ENCODE data around the gene ACSM5.
"Not testable (repeated sequence)": the region's sequence is repeated elsewhere in the genome, so short reads cannot be mapped to it uniquely, and the experiment has no call there.

Gene ACSM5

DNA sequence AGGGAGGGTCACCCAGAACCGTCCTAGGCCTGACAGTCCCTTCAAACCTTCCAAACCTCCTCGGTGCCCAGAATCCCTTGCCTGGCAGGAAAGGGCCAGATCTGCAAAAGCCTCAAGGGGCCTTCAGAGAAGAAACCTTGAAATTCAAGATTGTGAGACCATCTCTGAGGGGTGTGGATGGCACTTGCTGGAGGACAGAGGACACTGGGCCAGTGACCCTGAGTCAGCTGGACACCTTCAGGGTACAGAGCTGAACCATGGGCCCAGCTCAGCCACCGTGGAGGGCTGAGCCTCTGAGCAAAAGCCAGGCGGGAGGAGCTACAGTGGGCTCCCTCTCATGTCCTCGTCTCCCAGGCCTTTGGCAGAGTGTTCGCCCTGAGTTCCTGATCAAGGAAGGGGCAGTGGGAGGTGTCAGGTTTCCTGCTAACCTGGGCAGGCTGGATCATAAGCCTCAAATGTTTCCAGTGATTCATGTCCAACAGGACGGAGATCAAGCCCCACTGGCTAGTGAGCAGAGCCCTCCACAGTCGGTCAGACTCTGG, 7.8 kb upstream of the ACSM5 start:
- no peaks in the 10 kb centered on the region for H3K27me3 ChIP-seq (ENCODE audit: control insufficient read depth in 1 of 2, insufficient read depth in 2 of 2, low read length in 2 of 2)
- no peaks in the 10 kb centered on the region for H3K4me1 ChIP-seq (ENCODE audit: insufficient read depth, low read length)
- H3K36me3 ChIP-seq (ENCODE audit: insufficient read depth, low read length): no peaks in the 10 kb centered on the region
- H3K9ac ChIP-seq (ENCODE audit: low read length): no peak overlapping the region
- H3K27ac ChIP-seq (ENCODE audit: low read depth, low read length): no peak overlapping the region
- H3K9me3 ChIP-seq (ENCODE audit: low read length): no peaks in the 10 kb centered on the region
- no peak overlapping the region for H3K4me3 ChIP-seq (ENCODE audit: low read depth in 1 of 2, low read length in 2 of 2)

DNA sequence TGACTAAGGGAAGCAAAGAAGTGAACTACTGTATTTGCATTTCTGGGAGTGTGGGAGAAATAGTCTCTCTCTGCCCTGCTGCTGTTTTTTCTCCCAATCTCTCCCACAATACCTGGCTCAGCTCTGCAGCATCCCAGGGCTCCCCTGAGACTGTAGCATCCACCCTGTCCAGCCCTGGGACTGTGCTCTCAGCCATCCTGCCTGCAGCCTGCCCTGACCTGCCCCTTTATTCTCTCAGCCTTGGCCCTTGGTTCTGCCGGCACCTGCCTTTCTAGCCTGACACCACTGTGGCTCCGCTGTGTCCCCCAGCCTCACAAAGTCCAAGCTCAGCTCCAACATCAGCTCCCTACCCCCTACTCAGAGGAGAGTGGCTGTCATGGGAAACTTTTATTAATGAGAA, 6.7 kb upstream of the ACSM5 start:
- Histone ChIP-seq H3K4me1 (ENCODE audit: insufficient read depth, low read length) (no peaks in the 10 kb centered on the region), H3K27ac (ENCODE audit: low read depth, low read length) (no peak overlapping the region), H3K27me3 (ENCODE audit: control insufficient read depth in 1 of 2, insufficient read depth in 2 of 2, low read length in 2 of 2) (no peaks in the 10 kb centered on the region), H3K9ac (ENCODE audit: low read length) (no peak overlapping the region), H3K9me3 (ENCODE audit: low read length) (no peaks in the 10 kb centered on the region), H3K36me3 (ENCODE audit: insufficient read depth, low read length) (no peaks in the 10 kb centered on the region), H3K4me3 (ENCODE audit: low read depth in 1 of 2, low read length in 2 of 2) (no peak overlapping the region)

DNA sequence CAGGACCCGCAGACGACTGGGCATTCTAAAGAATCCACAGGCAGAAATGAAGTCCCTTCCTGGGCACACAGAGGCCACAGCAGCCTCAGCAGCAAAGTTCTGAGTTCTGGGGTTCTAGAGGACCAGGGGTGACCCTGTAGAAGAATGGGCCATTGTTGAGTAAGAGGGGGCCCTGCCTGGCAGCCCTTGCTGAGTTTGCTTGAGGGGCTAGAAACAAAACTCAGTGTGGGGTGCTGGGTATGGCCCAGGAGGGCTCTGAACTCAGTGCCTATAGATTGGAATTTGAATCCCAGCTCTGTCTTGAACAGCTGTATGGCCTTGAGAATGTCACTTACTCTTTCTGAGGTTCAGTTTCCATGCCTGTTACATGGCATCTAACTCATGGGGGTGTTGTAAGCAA, 4.7 kb upstream of the ACSM5 start, which contains the start of gene PDILT:
Gene PDILT, minus strand, starts transcription at position 101 of the 400 bp plus-strand sequence. CDS start 5,437 bp downstream, outside the sequence.
- H3K27ac ChIP-seq (ENCODE audit: low read depth, low read length): no peak within 1 kb of the TSS
- H3K4me1 ChIP-seq (ENCODE audit: insufficient read depth, low read length): no peaks in the 10 kb centered on the region
- H3K36me3 ChIP-seq (ENCODE audit: insufficient read depth, low read length): no peaks in the 10 kb centered on the region
- no peak within 1 kb of the TSS for H3K4me3 ChIP-seq (ENCODE audit: low read depth in 1 of 2, low read length in 2 of 2)
- no peaks in the 10 kb centered on the region for H3K9me3 ChIP-seq (ENCODE audit: low read length)
- H3K9ac ChIP-seq (ENCODE audit: low read length): no peak within 1 kb of the TSS
- H3K27me3 ChIP-seq (ENCODE audit: control insufficient read depth in 1 of 2, insufficient read depth in 2 of 2, low read length in 2 of 2): no peaks in the 10 kb centered on the region

DNA sequence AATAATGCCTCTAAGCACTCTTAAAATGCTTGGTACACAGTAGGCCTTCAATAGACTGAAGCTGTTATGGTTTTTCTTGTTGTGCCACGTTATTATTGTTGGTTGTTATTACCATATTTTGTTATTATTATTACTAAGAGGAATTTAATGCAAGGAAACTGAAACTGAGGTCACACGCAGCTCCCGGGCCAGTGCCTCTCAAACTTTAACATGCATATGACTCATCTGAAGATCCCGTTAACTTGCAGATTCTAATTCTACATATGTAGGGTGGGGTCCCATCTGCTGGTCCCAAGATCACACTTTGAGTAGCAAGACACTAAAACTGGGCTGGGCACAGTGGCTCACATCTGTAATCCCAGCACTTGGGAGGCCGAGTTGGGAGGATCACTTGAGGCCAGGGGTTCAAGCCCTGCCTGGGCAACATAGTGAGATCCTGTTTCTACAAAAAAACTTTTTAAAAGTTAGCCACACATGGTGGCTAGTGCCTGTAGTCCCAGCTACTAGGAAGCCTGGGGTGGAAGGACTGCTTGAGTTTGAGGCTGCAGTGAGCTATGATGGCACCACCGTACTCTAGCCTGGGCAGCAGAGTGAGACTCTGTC, 888 bp downstream of the ACSM5 start:
- H3K36me3 ChIP-seq (ENCODE audit: insufficient read depth, low read length): no peaks in the 10 kb centered on the region
- no peak overlapping the region for H3K9ac ChIP-seq (ENCODE audit: low read length)
- H3K4me3 ChIP-seq (ENCODE audit: low read depth in 1 of 2, low read length in 2 of 2): no peak overlapping the region
- no peak overlapping the region for H3K27ac ChIP-seq (ENCODE audit: low read depth, low read length)
- H3K27me3 ChIP-seq (ENCODE audit: control insufficient read depth in 1 of 2, insufficient read depth in 2 of 2, low read length in 2 of 2): no peaks in the 10 kb centered on the region
- H3K9me3 ChIP-seq (ENCODE audit: low read length): no peaks in the 10 kb centered on the region
- H3K4me1 ChIP-seq (ENCODE audit: insufficient read depth, low read length): no peaks in the 10 kb centered on the region

DNA sequence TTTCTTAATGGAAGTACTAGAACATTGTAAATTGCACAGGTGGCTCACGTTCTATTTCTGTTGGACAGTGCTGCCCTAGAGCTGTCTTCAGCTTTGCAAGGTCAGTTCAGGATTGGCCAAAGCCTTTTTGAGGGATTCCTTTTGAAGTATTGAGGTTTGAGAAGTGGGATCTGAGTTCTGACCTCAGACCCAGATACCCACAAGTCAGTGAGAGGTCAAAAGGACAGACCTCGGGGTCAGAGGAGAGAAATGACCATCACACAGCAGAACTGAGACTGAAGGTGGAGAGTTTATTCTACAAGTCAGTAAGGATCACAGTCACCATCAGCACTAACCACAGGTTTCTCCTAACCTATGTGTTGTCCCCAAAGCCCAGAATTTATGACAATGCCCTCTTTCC, 1.7 kb downstream of the ACSM5 start:
- no peaks in the 10 kb centered on the region for H3K36me3 ChIP-seq (ENCODE audit: insufficient read depth, low read length)
- no peaks in the 10 kb centered on the region for H3K9me3 ChIP-seq (ENCODE audit: low read length)
- no peak overlapping the region for H3K27ac ChIP-seq (ENCODE audit: low read depth, low read length)
- no peaks in the 10 kb centered on the region for H3K27me3 ChIP-seq (ENCODE audit: control insufficient read depth in 1 of 2, insufficient read depth in 2 of 2, low read length in 2 of 2)
- H3K9ac ChIP-seq (ENCODE audit: low read length): no peak overlapping the region
- H3K4me3 ChIP-seq (ENCODE audit: low read depth in 1 of 2, low read length in 2 of 2): no peak overlapping the region
- H3K4me1 ChIP-seq (ENCODE audit: insufficient read depth, low read length): no peaks in the 10 kb centered on the region

DNA sequence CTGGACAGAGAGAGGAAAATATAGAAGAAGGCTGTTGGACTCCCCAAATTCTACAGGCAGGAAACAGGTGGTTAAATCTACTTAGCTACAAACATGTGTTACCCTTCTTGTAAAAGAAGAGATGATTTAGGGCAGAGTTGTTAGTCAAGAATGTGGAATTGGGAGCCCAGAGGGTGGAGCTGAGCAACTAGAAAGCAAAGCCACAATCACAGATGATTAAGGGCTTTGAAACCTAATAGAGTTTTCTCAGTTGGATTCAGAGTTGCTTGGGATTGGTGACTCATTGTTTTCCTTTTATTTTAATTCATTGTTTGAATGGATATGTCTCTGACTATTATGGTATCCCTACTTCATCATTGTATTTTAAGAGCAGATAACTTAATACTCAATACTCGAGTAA, 6.2 kb downstream of the ACSM5 start:
- H3K9ac ChIP-seq (ENCODE audit: low read length): no peak overlapping the region
- H3K9me3 ChIP-seq (ENCODE audit: low read length): no peaks in the 10 kb centered on the region
- H3K27me3 ChIP-seq (ENCODE audit: control insufficient read depth in 1 of 2, insufficient read depth in 2 of 2, low read length in 2 of 2): no peaks in the 10 kb centered on the region
- no peaks in the 10 kb centered on the region for H3K4me1 ChIP-seq (ENCODE audit: insufficient read depth, low read length)
- H3K27ac ChIP-seq (ENCODE audit: low read depth, low read length): no peak overlapping the region
- no peak overlapping the region for H3K4me3 ChIP-seq (ENCODE audit: low read depth in 1 of 2, low read length in 2 of 2)
- no peaks in the 10 kb centered on the region for H3K36me3 ChIP-seq (ENCODE audit: insufficient read depth, low read length)

DNA sequence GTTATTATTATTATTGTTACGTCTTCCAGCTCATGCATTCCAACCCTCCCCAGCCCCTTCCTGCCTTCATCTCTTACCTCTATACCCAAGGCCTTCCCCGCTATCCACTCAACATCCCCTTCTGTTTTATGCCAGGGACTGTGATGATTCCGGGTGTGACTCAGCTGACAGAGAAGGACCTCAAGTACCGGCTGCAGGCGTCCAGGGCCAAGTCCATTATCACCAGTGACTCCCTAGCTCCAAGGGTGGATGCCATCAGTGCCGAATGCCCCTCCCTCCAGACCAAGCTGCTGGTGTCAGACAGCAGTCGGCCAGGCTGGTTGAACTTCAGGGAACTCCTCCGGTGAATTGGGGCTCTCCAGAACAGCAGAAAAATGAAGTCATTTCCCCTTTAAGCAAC, 9.8 kb downstream of the ACSM5 start:
- H3K9me3 ChIP-seq (ENCODE audit: low read length); H3K36me3 ChIP-seq (ENCODE audit: insufficient read depth, low read length); H3K9ac ChIP-seq (ENCODE audit: low read length); H3K4me3 ChIP-seq (ENCODE audit: low read depth in 1 of 2, low read length in 2 of 2); H3K4me1 ChIP-seq (ENCODE audit: insufficient read depth, low read length); H3K27me3 ChIP-seq (ENCODE audit: control insufficient read depth in 1 of 2, insufficient read depth in 2 of 2, low read length in 2 of 2); H3K27ac ChIP-seq (ENCODE audit: low read depth, low read length): not testable (repeated sequence)

DNA sequence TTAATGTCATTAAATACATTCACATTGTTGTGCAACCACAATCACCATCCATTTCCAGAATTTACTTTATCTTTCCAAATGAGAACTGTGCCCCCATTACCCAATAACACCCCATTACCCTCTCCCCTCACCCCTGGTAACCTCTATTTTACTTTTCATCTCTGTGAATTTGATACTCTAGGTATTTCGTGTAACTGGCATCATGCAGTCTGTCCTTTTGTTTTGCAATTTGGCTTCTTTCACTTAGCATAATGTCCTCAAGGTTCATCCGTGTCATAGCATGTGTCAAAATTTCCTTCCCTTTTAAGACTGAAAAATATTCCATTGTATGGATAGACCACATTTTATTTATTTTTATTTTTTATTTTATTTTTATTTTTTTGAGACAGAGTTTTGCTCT, 12.4 kb downstream of the ACSM5 start:
- H3K4me3 ChIP-seq (ENCODE audit: low read depth in 1 of 2, low read length in 2 of 2); H3K36me3 ChIP-seq (ENCODE audit: insufficient read depth, low read length); H3K9ac ChIP-seq (ENCODE audit: low read length); H3K27ac ChIP-seq (ENCODE audit: low read depth, low read length); H3K9me3 ChIP-seq (ENCODE audit: low read length); H3K4me1 ChIP-seq (ENCODE audit: insufficient read depth, low read length); H3K27me3 ChIP-seq (ENCODE audit: control insufficient read depth in 1 of 2, insufficient read depth in 2 of 2, low read length in 2 of 2): not testable (repeated sequence)

DNA sequence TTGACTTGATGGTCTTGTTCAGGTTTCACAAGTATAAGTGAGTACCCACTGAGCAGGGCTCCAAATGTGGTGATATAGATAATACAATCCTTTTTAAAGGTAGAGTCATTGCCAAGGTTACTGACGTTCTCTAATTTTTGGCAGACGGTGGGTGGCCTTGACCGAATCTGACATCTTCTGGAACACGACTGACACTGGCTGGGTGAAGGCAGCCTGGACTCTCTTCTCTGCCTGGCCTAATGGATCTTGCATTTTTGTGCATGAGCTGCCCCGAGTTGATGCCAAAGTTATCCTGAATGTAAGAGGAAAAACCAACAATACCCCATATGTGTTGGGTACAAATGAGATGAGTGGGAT, 14.4 kb downstream of the ACSM5 start:
- not testable (repeated sequence) for H3K4me1 ChIP-seq (ENCODE audit: insufficient read depth, low read length); H3K36me3 ChIP-seq (ENCODE audit: insufficient read depth, low read length); H3K27me3 ChIP-seq (ENCODE audit: control insufficient read depth in 1 of 2, insufficient read depth in 2 of 2, low read length in 2 of 2); H3K4me3 ChIP-seq (ENCODE audit: low read depth in 1 of 2, low read length in 2 of 2); H3K27ac ChIP-seq (ENCODE audit: low read depth, low read length); H3K9ac ChIP-seq (ENCODE audit: low read length); H3K9me3 ChIP-seq (ENCODE audit: low read length)

DNA sequence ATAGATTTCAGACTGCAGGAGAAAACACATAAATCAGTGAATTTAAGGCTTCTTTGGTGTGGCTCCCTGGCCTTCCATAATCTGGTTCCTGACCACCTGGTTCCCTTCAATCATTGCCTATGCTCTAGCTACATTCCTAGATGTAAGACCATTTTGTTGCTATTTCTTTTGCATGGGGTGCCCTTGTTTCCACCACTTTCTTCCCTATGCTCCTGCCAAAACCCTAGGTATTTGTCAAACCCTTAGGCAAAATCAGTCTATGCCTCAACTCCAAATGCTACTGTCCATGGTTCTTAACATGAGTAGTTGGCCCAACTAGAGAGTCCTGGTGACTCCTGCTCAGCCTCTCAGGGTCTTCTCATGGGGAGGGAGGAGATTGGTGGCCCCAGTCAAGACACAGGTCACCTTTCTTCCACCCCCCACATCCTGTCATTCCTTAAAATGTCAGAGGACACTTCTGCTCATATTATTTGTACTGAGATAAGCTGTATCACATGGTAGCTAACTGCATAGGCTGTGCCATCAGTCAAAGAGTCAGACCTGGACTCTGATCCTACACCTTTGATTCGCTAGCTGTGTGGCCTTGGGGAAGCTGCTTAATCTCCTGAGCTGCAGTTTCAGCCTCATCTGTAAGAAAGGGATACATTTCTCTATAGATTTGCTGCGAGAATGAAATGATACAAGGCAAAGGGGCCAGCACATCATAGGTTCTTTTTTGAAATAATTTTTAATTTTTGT, 15.0 kb downstream of the ACSM5 start:
- no peaks in the 10 kb centered on the region for H3K4me1 ChIP-seq (ENCODE audit: insufficient read depth, low read length)
- H3K27me3 ChIP-seq (ENCODE audit: control insufficient read depth in 1 of 2, insufficient read depth in 2 of 2, low read length in 2 of 2): no peaks in the 10 kb centered on the region
- no peak overlapping the region for H3K4me3 ChIP-seq (ENCODE audit: low read depth in 1 of 2, low read length in 2 of 2)
- no peaks in the 10 kb centered on the region for H3K36me3 ChIP-seq (ENCODE audit: insufficient read depth, low read length)
- H3K9me3 ChIP-seq (ENCODE audit: low read length): no peaks in the 10 kb centered on the region
- H3K9ac ChIP-seq (ENCODE audit: low read length): no peak overlapping the region
- H3K27ac ChIP-seq (ENCODE audit: low read depth, low read length): no peak overlapping the region

DNA sequence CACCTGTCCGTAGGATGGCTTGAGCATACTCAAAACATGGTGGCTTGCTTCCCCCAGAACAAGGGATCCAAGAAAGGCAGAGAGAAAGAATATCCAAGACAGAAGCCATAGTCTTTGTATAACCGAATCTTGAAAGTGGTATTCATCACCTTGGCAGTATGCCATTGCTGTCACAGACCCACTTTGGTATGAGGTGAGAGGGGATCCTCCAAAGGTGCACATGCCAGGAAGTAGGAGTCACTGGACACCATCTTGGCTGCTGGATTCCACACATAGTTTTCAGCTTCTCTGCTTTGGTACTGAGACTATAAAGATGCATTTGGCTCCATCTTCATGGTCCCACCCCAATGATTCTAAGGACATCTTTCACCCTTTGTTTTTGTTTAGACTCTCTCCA, 18.1 kb downstream of the ACSM5 start:
- H3K9me3 ChIP-seq (ENCODE audit: low read length); H3K9ac ChIP-seq (ENCODE audit: low read length); H3K27ac ChIP-seq (ENCODE audit: low read depth, low read length); H3K4me3 ChIP-seq (ENCODE audit: low read depth in 1 of 2, low read length in 2 of 2); H3K36me3 ChIP-seq (ENCODE audit: insufficient read depth, low read length); H3K4me1 ChIP-seq (ENCODE audit: insufficient read depth, low read length); H3K27me3 ChIP-seq (ENCODE audit: control insufficient read depth in 1 of 2, insufficient read depth in 2 of 2, low read length in 2 of 2): not testable (repeated sequence)

DNA sequence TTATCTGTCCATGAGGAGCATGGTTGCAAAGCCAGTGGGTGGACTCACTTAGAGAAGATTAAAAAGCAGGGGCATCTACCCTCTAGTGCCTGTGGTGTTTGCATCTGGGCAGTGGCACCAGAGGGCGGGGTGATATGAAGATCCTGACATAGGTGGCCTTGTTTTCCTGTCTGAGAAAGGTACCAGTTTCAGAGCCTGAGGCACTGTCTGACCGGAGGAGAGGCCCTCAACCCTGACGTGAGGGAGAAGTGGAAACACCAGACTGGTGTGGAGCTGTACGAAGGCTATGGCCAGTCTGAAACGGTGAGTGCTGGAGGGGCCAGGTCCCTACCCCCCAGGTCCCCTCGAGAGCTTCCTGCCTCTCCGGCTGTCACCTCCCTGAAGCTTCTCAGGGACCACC, 20.2 kb downstream of the ACSM5 start:
- H3K9ac ChIP-seq (ENCODE audit: low read length); H3K4me1 ChIP-seq (ENCODE audit: insufficient read depth, low read length); H3K36me3 ChIP-seq (ENCODE audit: insufficient read depth, low read length); H3K27me3 ChIP-seq (ENCODE audit: control insufficient read depth in 1 of 2, insufficient read depth in 2 of 2, low read length in 2 of 2); H3K4me3 ChIP-seq (ENCODE audit: low read depth in 1 of 2, low read length in 2 of 2); H3K27ac ChIP-seq (ENCODE audit: low read depth, low read length); H3K9me3 ChIP-seq (ENCODE audit: low read length): not testable (repeated sequence)
